Measurements from ENCODE around the gene IZUMO4.

GRCh38 chr19:2097886-2098327, 1.2 kb downstream of the IZUMO4 start:
- TF ChIP-seq NFRKB (IDR thresholded peaks at IDR 0.05): no peak
- no peak for TF ChIP-seq HDGF (IDR thresholded peaks at IDR 0.05; ENCODE audit: borderline replicate concordance)
- no peak for TF ChIP-seq CTBP1 (IDR thresholded peaks at IDR 0.05; ENCODE audit: borderline replicate concordance)
- TF ChIP-seq TARDBP (IDR thresholded peaks at IDR 0.05): no peak
- TF ChIP-seq, protein P1, sequence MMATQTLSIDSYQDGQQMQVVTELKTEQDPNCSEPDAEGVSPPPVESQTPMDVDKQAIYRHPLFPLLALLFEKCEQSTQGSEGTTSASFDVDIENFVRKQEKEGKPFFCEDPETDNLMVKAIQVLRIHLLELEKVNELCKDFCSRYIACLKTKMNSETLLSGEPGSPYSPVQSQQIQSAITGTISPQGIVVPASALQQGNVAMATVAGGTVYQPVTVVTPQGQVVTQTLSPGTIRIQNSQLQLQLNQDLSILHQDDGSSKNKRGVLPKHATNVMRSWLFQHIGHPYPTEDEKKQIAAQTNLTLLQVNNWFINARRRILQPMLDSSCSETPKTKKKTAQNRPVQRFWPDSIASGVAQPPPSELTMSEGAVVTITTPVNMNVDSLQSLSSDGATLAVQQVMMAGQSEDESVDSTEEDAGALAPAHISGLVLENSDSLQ (IDR thresholded peaks at IDR 0.05): no peak
- no peak for TF ChIP-seq ZNF384 (IDR thresholded peaks at IDR 0.05)
- TF ChIP-seq SUZ12 (IDR thresholded peaks at IDR 0.05): no peak
- no peak for TF ChIP-seq BHLHE40 (IDR thresholded peaks at IDR 0.05; ENCODE audit: borderline replicate concordance)
- no peak for TF ChIP-seq ELF4 (IDR thresholded peaks at IDR 0.05)
- no peak for TF ChIP-seq FOXM1 (IDR thresholded peaks at IDR 0.05; ENCODE audit: borderline replicate concordance)
- TF ChIP-seq FOXK2 (IDR thresholded peaks at IDR 0.05): no peak
